Measurements from ENCODE around the gene FXR2. TPM values are rescaled to one million over a fixed set of nuclear protein-coding genes. Genes with fewer than 3 reads are reported as not detected.

FXR2 gene
- total and polyA plus RNA-seq, 3 experiments from 2014 or later: 20.4 to 45.9 (median 45.7) TPM

- H3K9me3 Mint-ChIP-seq: peaks cover 0 to 2% (median 0%) of the 10 kb centered on the region in 5 donors
- H3K4me3 Mint-ChIP-seq: peak overlapping the region; percentile 79 to 97 (median 88)
- POLR2A ChIA-PET: no interaction called here
- peak overlapping the region; percentile 95 for H3K4me3 ChIP-seq (ENCODE audit: low read length)
- peaks cover 4 to 52% (median 7%) of the 10 kb centered on the region in 3 donors for H3K36me3 Mint-ChIP-seq
- peaks cover 21 to 35% (median 22%) of the 10 kb centered on the region in 3 donors for H3K4me1 Mint-ChIP-seq
- H3K27ac Mint-ChIP-seq: peak overlapping the region in 5 of 8 donors; percentile 81 to 96 (median 91)
- DNase-seq: no peak
- peaks cover 0 to 4% of the 10 kb centered on the region in 2 donors for H3K27me3 Mint-ChIP-seq
- H3K36me3 ChIP-seq (ENCODE audit: insufficient read depth, low read length): peaks cover 21% of the 10 kb centered on the region
- CTCF ChIA-PET: no interaction called here
- H3K27me3 ChIP-seq (ENCODE audit: insufficient read depth, low read length, poor library complexity, severe bottlenecking): no peaks in the 10 kb centered on the region
- peaks cover 32% of the 10 kb centered on the region for H3K4me1 ChIP-seq (ENCODE audit: insufficient read depth, low read length)
- H3K9me3 ChIP-seq (ENCODE audit: low read length): no peaks in the 10 kb centered on the region
- peak overlapping the region; percentile 94 for H3K27ac ChIP-seq (ENCODE audit: low read depth, low read length)
Observed at GRCh38 chr17:7563115-7563869, 51.4 kb downstream of the FXR2 start.

- Histone ChIP-seq H3K27me3 (ENCODE audit: insufficient read depth, low read length, poor library complexity, severe bottlenecking) (no peaks in the 10 kb centered on the region), H3K4me1 (ENCODE audit: insufficient read depth, low read length) (peaks cover 37% of the 10 kb centered on the region), H3K4me3 (ENCODE audit: low read length) (peak overlapping the region; percentile 95), H3K27ac (ENCODE audit: low read depth, low read length) (peak overlapping the region; percentile 94), H3K36me3 (ENCODE audit: insufficient read depth, low read length) (peaks cover 21% of the 10 kb centered on the region), H3K9me3 (ENCODE audit: low read length) (no peaks in the 10 kb centered on the region)
- Mint-ChIP-seq H3K36me3 (peaks cover 3 to 46% (median 4%) of the 10 kb centered on the region in 3 donors), H3K9me3 (peaks cover 0 to 2% (median 0%) of the 10 kb centered on the region in 5 donors), H3K4me3 (peak overlapping the region; percentile 79 to 97 (median 89)), H3K27ac (peak overlapping the region; percentile 81 to 96 (median 91)), H3K4me1 (peaks cover 20 to 35% (median 21%) of the 10 kb centered on the region in 3 donors), H3K27me3 (peaks cover 0 to 4% of the 10 kb centered on the region in 2 donors)
- CTCF ChIA-PET: interaction anchor here (1.7 to 3.9 kb wide), 7 partner anchors 14 to 125 kb away, joined by 5 to 75 read pairs (median 15); partner anchors contain the start of genes FXR2, MPDU1, SLC35G6 and TP53
- no peak for DNase-seq
- POLR2A ChIA-PET: interaction anchor here (1.4 to 2.4 kb wide), 3 partner anchors 11 to 27 kb away, joined by 6 to 13 read pairs (median 7); partner anchors contain the start of gene CD68
Observed at GRCh38 chr17:7562208-7562605, 52.5 kb downstream of the FXR2 start.

DNA sequence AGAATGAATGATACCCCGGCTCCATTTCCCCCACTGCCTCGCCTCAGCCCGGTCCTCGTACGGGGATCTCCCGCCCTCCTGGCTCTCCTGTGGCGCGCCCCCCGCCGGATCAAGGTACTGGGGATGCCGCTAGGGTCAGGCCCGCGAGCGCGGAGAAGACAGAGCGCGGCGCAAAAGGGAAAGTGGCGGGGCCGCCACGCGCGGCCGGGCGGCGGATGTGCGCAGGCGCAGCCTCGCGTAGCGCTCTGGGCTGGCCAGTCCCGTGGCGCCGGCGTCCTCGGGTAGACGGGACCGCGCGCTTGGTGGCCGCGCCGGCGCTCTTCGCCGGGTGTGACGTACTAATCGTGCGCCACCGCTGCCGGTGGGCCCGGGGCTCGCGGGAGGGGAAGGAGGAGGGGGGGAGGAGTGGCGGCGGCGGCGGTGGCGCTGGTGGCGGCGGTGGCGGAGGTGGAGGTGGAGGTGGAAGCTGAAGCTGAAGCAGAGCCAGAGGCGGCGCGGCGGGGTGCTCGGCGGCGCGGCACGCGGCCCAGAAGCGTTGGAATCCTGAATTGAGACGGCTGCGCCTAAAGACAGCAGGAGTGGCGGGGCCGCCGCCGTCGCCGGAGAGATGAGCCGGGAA lies 53.0 kb downstream of the FXR2 start, which contains the start of gene SENP3:
Gene SENP3 (plus strand): TSS at position 331 of the 619 bp plus-strand sequence. CDS start 1,158 bp downstream, outside the sequence.
- POLR2A ChIA-PET: interaction anchor here (0.8 to 2.4 kb wide), 12 partner anchors 10 to 225 kb away, joined by 4 to 13 read pairs (median 7); partner anchors contain the start of genes ACAP1, CD68, MPDU1 and POLR2A
- Histone ChIP-seq H3K27ac (ENCODE audit: low read depth, low read length) (peak within 1 kb of the TSS; percentile 94), H3K4me1 (ENCODE audit: insufficient read depth, low read length) (peaks cover 37% of the 10 kb centered on the region), H3K36me3 (ENCODE audit: insufficient read depth, low read length) (peaks cover 21% of the 10 kb centered on the region), H3K4me3 (ENCODE audit: low read length) (peak within 1 kb of the TSS; percentile 95), H3K27me3 (ENCODE audit: insufficient read depth, low read length, poor library complexity, severe bottlenecking) (no peaks in the 10 kb centered on the region), H3K9me3 (ENCODE audit: low read length) (no peaks in the 10 kb centered on the region)
- H3K4me1 Mint-ChIP-seq: peaks cover 20 to 33% (median 22%) of the 10 kb centered on the region in 3 donors
- H3K4me3 Mint-ChIP-seq: peak within 1 kb of the TSS; percentile 88 to 97 (median 89)
- peak within 1 kb of the TSS; percentile 91 to 99 (median 98) for H3K27ac Mint-ChIP-seq
- H3K27me3 Mint-ChIP-seq: peaks cover 0 to 4% of the 10 kb centered on the region in 2 donors
- DNase-seq: peak; percentile 88 to 94 (median 91)
- CTCF ChIA-PET: interaction anchor here (0.6 to 3.9 kb wide), 34 partner anchors 9 to 329 kb away, joined by 3 to 75 read pairs (median 6); partner anchors contain the start of genes ACAP1, FXR2, GABARAP and MPDU1
- H3K36me3 Mint-ChIP-seq: peaks cover 0 to 41% (median 3%) of the 10 kb centered on the region in 3 donors
- peaks cover 0 to 2% (median 0%) of the 10 kb centered on the region in 5 donors for H3K9me3 Mint-ChIP-seq

DNA sequence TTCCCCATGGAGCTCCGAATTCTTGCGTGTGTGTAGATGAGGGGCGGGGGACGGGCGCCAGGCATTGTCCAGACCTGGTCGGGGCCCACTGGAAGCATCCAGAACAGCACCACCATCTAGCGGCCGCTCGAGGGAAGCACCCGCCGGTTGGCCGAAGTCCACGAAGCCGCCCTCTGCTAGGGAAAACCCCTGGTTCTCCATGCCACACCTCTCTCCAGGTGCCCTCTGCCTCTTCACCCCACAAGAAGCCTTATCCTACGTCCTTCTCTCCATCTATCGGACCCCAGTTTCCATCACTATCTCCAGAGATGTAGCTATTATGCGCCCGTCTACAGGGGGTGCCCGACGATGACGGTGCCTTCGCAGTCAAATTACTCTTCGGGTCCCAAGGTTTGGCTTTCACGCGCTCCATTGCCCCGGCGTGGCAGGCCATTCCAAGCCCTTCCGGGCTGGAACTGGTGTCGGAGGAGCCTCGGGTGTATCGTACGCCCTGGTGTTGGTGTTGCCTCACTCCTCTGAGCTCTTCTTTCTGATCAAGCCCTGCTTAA lies 53.6 kb downstream of the FXR2 start:
- H3K4me3 Mint-ChIP-seq: peak overlapping the region; percentile 88 to 97 (median 89)
- CTCF ChIA-PET: interaction anchor here (0.6 to 3.9 kb wide), 42 partner anchors 9 to 341 kb away, joined by 3 to 75 read pairs (median 6); partner anchors contain the start of genes ACAP1, CHRNB1, FXR2 and GABARAP
- H3K4me1 ChIP-seq (ENCODE audit: insufficient read depth, low read length): peaks cover 37% of the 10 kb centered on the region
- peak overlapping the region; percentile 95 for H3K4me3 ChIP-seq (ENCODE audit: low read length)
- H3K36me3 Mint-ChIP-seq: peaks cover 0 to 42% (median 3%) of the 10 kb centered on the region in 3 donors
- H3K4me1 Mint-ChIP-seq: peaks cover 23 to 33% (median 25%) of the 10 kb centered on the region in 3 donors
- peaks cover 0 to 2% (median 0%) of the 10 kb centered on the region in 5 donors for H3K9me3 Mint-ChIP-seq
- peaks cover 0 to 4% of the 10 kb centered on the region in 2 donors for H3K27me3 Mint-ChIP-seq
- peaks cover 21% of the 10 kb centered on the region for H3K36me3 ChIP-seq (ENCODE audit: insufficient read depth, low read length)
- H3K27me3 ChIP-seq (ENCODE audit: insufficient read depth, low read length, poor library complexity, severe bottlenecking): no peaks in the 10 kb centered on the region
- H3K27ac ChIP-seq (ENCODE audit: low read depth, low read length): peak overlapping the region; percentile 94
- DNase-seq: peak; percentile 74 to 85 (median 81)
- no peaks in the 10 kb centered on the region for H3K9me3 ChIP-seq (ENCODE audit: low read length)
- POLR2A ChIA-PET: interaction anchor here (0.5 to 2.4 kb wide), 18 partner anchors 11 to 631 kb away, joined by 3 to 13 read pairs (median 6); partner anchors contain the start of genes ACAP1, CD68, FGF11 and MPDU1
- peak overlapping the region; percentile 91 to 99 (median 98) for H3K27ac Mint-ChIP-seq

- Mint-ChIP-seq H3K4me1 (peaks cover 26 to 36% (median 29%) of the 10 kb centered on the region in 3 donors), H3K27ac (peak overlapping the region; percentile 91 to 99 (median 98)), H3K9me3 (peaks cover 0 to 2% (median 0%) of the 10 kb centered on the region in 5 donors), H3K4me3 (peak overlapping the region; percentile 88 to 97 (median 89)), H3K27me3 (peaks cover 0 to 4% of the 10 kb centered on the region in 2 donors), H3K36me3 (peaks cover 0 to 41% (median 3%) of the 10 kb centered on the region in 3 donors)
- no peaks in the 10 kb centered on the region for H3K9me3 ChIP-seq (ENCODE audit: low read length)
- H3K36me3 ChIP-seq (ENCODE audit: insufficient read depth, low read length): peaks cover 16% of the 10 kb centered on the region
- H3K4me1 ChIP-seq (ENCODE audit: insufficient read depth, low read length): peaks cover 39% of the 10 kb centered on the region
- no peaks in the 10 kb centered on the region for H3K27me3 ChIP-seq (ENCODE audit: insufficient read depth, low read length, poor library complexity, severe bottlenecking)
- peak overlapping the region; percentile 95 for H3K4me3 ChIP-seq (ENCODE audit: low read length)
- POLR2A ChIA-PET: interaction anchor here (0.5 to 2.4 kb wide), 19 partner anchors 11 to 632 kb away, joined by 3 to 13 read pairs (median 6); partner anchors contain the start of genes ACAP1, CD68, FGF11 and MPDU1
- peak overlapping the region; percentile 94 for H3K27ac ChIP-seq (ENCODE audit: low read depth, low read length)
- CTCF ChIA-PET: interaction anchor here (0.6 to 3.9 kb wide), 40 partner anchors 10 to 340 kb away, joined by 3 to 75 read pairs (median 6); partner anchors contain the start of genes ACAP1, CHRNB1, FXR2 and GABARAP
- DNase-seq: peak in 3 of 5 donors; percentile 33 to 64 (median 49)
Observed at GRCh38 chr17:7560172-7561027, 54.3 kb downstream of the FXR2 start.

GRCh38 chr17:7559320-7560171 lies 55.2 kb downstream of the FXR2 start:
- no peak overlapping the region for H3K4me3 ChIP-seq (ENCODE audit: low read length)
- peak overlapping the region in 5 of 8 donors; percentile 29 to 99 (median 93) for H3K27ac Mint-ChIP-seq
- H3K9me3 Mint-ChIP-seq: peaks cover 0 to 2% (median 0%) of the 10 kb centered on the region in 5 donors
- CTCF ChIA-PET: interaction anchor here (1.0 to 3.9 kb wide), 25 partner anchors 10 to 263 kb away, joined by 3 to 75 read pairs (median 9); partner anchors contain the start of genes ACAP1, CHRNB1, MPDU1 and NEURL4
- H3K36me3 Mint-ChIP-seq: peaks cover 0 to 33% (median 5%) of the 10 kb centered on the region in 3 donors
- H3K9me3 ChIP-seq (ENCODE audit: low read length): no peaks in the 10 kb centered on the region
- POLR2A ChIA-PET: interaction anchor here (0.5 to 2.1 kb wide), 5 partner anchors 38 to 123 kb away, joined by 3 to 10 read pairs (median 6); partner anchors contain the start of genes FGF11 and POLR2A
- H3K36me3 ChIP-seq (ENCODE audit: insufficient read depth, low read length): peaks cover 9% of the 10 kb centered on the region
- no peak for DNase-seq
- H3K4me1 ChIP-seq (ENCODE audit: insufficient read depth, low read length): peaks cover 42% of the 10 kb centered on the region
- peaks cover 0 to 4% of the 10 kb centered on the region in 2 donors for H3K27me3 Mint-ChIP-seq
- peaks cover 29 to 41% (median 32%) of the 10 kb centered on the region in 3 donors for H3K4me1 Mint-ChIP-seq
- H3K27ac ChIP-seq (ENCODE audit: low read depth, low read length): no peak overlapping the region
- no peaks in the 10 kb centered on the region for H3K27me3 ChIP-seq (ENCODE audit: insufficient read depth, low read length, poor library complexity, severe bottlenecking)
- peak overlapping the region in 3 of 7 donors; percentile 38 to 89 (median 73) for H3K4me3 Mint-ChIP-seq

Data from CD8-positive, alpha-beta memory T cell (primary cell).